ENCODE data around the gene ZIC2. TPM values are rescaled to one million over a fixed set of nuclear protein-coding genes. Genes with fewer than 3 reads are reported as not detected.

Gene ZIC2
- total RNA-seq, 1 donor, result not detected

- no peak overlapping the region for H3K4me3 ChIP-seq (ENCODE audit: low read depth, low read length)
- DNase-seq (ENCODE audit: low read depth), result no peak
- TF ChIP-seq CTCF (IDR thresholded peaks at IDR 0.05; ENCODE audit: insufficient read depth, low read length), result no peak
Measured at GRCh38 chr13:99996381-99996973, 14.9 kb downstream of the ZIC2 start.

- no peak overlapping the region for H3K4me3 ChIP-seq (ENCODE audit: low read depth, low read length)
- no peak for TF ChIP-seq CTCF (IDR thresholded peaks at IDR 0.05; ENCODE audit: insufficient read depth, low read length)
- no peak for DNase-seq (ENCODE audit: low read depth)
Measured at GRCh38 chr13:99997702-99998214, 16.2 kb downstream of the ZIC2 start.

- no peak overlapping the region for H3K4me3 ChIP-seq (ENCODE audit: low read depth, low read length)
- TF ChIP-seq CTCF (IDR thresholded peaks at IDR 0.05; ENCODE audit: insufficient read depth, low read length), result no peak
- no peak for DNase-seq (ENCODE audit: low read depth)
Measured at GRCh38 chr13:99998261-99998660, 16.7 kb downstream of the ZIC2 start.

- no peak for TF ChIP-seq CTCF (IDR thresholded peaks at IDR 0.05; ENCODE audit: insufficient read depth, low read length)
- DNase-seq (ENCODE audit: low read depth), result no peak
- no peak overlapping the region for H3K4me3 ChIP-seq (ENCODE audit: low read depth, low read length)
Measured at GRCh38 chr13:100014621-100015020, 33.0 kb downstream of the ZIC2 start.

- H3K4me3 ChIP-seq (ENCODE audit: low read depth, low read length), result no peak overlapping the region
- DNase-seq (ENCODE audit: low read depth), result no peak
- TF ChIP-seq CTCF (IDR thresholded peaks at IDR 0.05; ENCODE audit: insufficient read depth, low read length), result no peak
Measured at GRCh38 chr13:100019780-100020356, 38.3 kb downstream of the ZIC2 start.

- H3K4me3 ChIP-seq (ENCODE audit: low read depth, low read length), result no peak overlapping the region
- TF ChIP-seq CTCF (IDR thresholded peaks at IDR 0.05; ENCODE audit: insufficient read depth, low read length), result no peak
- DNase-seq (ENCODE audit: low read depth), result no peak
Measured at GRCh38 chr13:100022798-100023197, 41.2 kb downstream of the ZIC2 start.
